Measurements from ENCODE around the gene CDK2AP2.

- TF ChIP-seq CTCF (IDR thresholded peaks at IDR 0.05; ENCODE audit: low read depth, low read length), result no peak
- TF ChIP-seq POLR2A (IDR thresholded peaks at IDR 0.05; ENCODE audit: extremely low read depth, insufficient read length), result no peak
- TF ChIP-seq MAX (IDR thresholded peaks at IDR 0.05; ENCODE audit: low read depth, low read length), result no peak
- TF ChIP-seq MYC (IDR thresholded peaks at IDR 0.05; ENCODE audit: low read depth, low read length), result no peak
Measured at GRCh38 chr11:67542971-67543370, 35.0 kb upstream of the CDK2AP2 start.
